Ovary (tissue), 3 donors: ENCODE measurements around the gene ADGRD1.

Source experiments
- CTCF ChIP-seq, 3 donors: fragments of 450-650 bp in 2 of 3; fragments of 200-600 bp in 1 of 3; IDR thresholded peaks; one replicate each; pipeline versions ENCODE4 v1.5.1 to v1.8.0; 2016 to 2022; ENCODE audit warnings: antibody characterized with exemption in 3 of 3, mild to moderate bottlenecking in 1 of 3
- EP300 ChIP-seq: sonication (generic); formaldehyde crosslinking; IDR thresholded peaks from one replicate; pipeline ENCODE4 v1.6.1; 2017; ENCODE audit warnings: antibody characterized with exemption
- POLR2A ChIP-seq: fragments of 450-650 bp; IDR thresholded peaks from one replicate; pipeline ENCODE4 v1.6.1; 2017; ENCODE audit warnings: antibody characterized with exemption, mild to moderate bottlenecking, moderate library complexity
- donor health status: DM: no; HTN: no; CAD: no.

- TF ChIP-seq POLR2A (no peak), CTCF (IDR thresholded peaks at IDR 0.05) (no peak), EP300 (no peak)
Observed at GRCh38 chr12:131112700-131113290, 159.1 kb downstream of the ADGRD1 start.
